ENCODE results near the gene PLA1A.

DNA sequence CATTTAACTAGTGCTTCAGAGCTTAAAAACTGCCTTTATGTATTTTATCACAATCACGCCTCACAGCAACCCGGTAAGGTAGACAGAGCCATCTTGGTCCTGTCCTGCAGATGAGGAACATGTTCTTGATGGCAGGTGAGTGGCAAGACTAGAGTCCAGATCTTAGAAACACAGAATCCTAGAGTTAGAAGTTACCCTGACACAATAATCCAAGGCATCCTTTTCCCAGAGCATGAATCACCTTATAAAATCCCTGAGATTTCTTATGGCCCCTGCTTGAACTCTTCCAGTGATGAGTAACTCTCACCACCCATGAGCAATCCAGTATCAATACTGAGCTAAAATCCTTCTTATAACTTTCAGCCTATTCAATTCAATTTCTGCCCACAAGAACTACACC is 45.8 kb downstream of the PLA1A start:
- TF ChIP-seq POLR2A (IDR thresholded peaks at IDR 0.05; ENCODE audit: low read length) (no peak), GATA1 (IDR thresholded peaks at IDR 0.05; ENCODE audit: low read depth, low read length) (no peak)

Measured in erythroblast (primary cell).